ENCODE results near the gene FAAH.

FAAH gene

GRCh38 chr1:46448109-46448911, 54.2 kb downstream of the FAAH start:
- no peak overlapping the region for H3K4me3 ChIP-seq (replicated peaks; ENCODE audit: low read depth, low read length)
- DNase-seq (ENCODE audit: extremely low read depth, insufficient read length) = no peak

GRCh38 chr1:46449223-46450159, 55.4 kb downstream of the FAAH start:
- DNase-seq (ENCODE audit: extremely low read depth, insufficient read length) = no peak
- H3K27me3 ChIP-seq (replicated peaks; ENCODE audit: control insufficient read depth, insufficient read depth, low read length) = peaks cover 7% of the 10 kb centered on the region

More at GRCh38 chr1:46448109-46448911, 54.2 kb downstream of the FAAH start:
- no peak for TF ChIP-seq CTCF (IDR thresholded peaks at IDR 0.05; ENCODE audit: insufficient read depth, low read length, poor library complexity, severe bottlenecking)
- H3K27me3 ChIP-seq (replicated peaks; ENCODE audit: control insufficient read depth, insufficient read depth, low read length) = peaks cover 7% of the 10 kb centered on the region
- no peaks in the 10 kb centered on the region for H3K36me3 ChIP-seq (ENCODE audit: control insufficient read depth, insufficient read depth, low read length)

GRCh38 chr1:46450160-46450517, 56.0 kb downstream of the FAAH start:
- no peak for DNase-seq (ENCODE audit: extremely low read depth, insufficient read length)
- no peak overlapping the region for H3K4me3 ChIP-seq (replicated peaks; ENCODE audit: low read depth, low read length)
- no peaks in the 10 kb centered on the region for H3K36me3 ChIP-seq (ENCODE audit: control insufficient read depth, insufficient read depth, low read length)
- no peak for TF ChIP-seq CTCF (IDR thresholded peaks at IDR 0.05; ENCODE audit: insufficient read depth, low read length, poor library complexity, severe bottlenecking)
- peaks cover 5% of the 10 kb centered on the region for H3K27me3 ChIP-seq (replicated peaks; ENCODE audit: control insufficient read depth, insufficient read depth, low read length)

More at GRCh38 chr1:46449223-46450159, 55.4 kb downstream of the FAAH start:
- Histone ChIP-seq H3K4me3 (replicated peaks; ENCODE audit: low read depth, low read length) (no peak overlapping the region), H3K36me3 (ENCODE audit: control insufficient read depth, insufficient read depth, low read length) (no peaks in the 10 kb centered on the region)
- no peak for TF ChIP-seq CTCF (IDR thresholded peaks at IDR 0.05; ENCODE audit: insufficient read depth, low read length, poor library complexity, severe bottlenecking)

DNA sequence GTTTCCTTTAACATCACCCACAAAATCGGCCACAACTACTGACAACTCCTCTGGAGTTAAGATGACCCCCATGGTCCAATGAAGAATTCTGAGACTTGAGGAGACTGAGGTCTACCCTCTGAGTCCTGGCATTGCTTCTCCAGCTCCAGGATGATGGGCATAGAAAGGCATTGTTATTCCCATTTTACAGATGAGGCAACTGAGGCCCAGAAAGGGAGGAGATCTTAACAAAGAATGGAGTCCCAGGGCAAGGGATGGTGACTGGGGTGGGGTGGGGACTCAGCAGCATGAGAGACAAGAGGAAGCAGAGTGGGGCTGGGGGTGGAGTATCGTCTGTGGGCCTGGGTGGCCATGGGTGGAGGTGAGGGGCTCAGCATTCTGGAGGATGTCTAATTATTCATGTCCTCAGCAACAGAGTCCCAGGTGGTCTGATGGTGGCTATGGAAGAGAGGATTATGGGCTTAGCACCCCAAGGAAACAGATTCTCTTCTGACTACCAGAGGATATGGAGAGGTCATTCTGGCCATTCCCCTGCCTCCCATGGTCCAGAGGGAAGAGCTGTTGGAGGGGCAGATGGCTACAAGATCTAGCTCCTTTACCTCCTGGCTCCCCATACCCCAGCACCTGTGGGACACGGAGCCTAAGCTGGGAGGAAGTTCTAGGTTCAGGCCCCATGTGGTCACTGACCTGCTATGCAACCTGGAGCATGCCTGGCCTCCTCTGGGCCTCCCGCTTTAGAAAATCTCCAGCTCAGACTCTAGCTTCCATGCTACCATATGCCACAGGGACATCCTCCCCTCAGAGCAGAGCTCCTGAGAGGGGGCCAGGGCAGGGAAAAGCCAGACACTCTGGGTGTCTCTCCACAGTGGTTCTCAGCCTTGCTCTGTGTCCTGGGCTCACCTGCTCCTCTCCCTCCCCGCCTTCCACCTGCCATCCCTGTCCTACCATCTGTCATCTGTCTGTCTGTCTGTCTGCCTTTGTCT, 58.1 kb downstream of the FAAH start:
- no peak for DNase-seq (ENCODE audit: extremely low read depth, insufficient read length)
- Histone ChIP-seq H3K36me3 (ENCODE audit: control insufficient read depth, insufficient read depth, low read length) (no peaks in the 10 kb centered on the region), H3K4me3 (replicated peaks; ENCODE audit: low read depth, low read length) (no peak overlapping the region), H3K27me3 (replicated peaks; ENCODE audit: control insufficient read depth, insufficient read depth, low read length) (peaks cover 3% of the 10 kb centered on the region)
- no peak for TF ChIP-seq CTCF (IDR thresholded peaks at IDR 0.05; ENCODE audit: insufficient read depth, low read length, poor library complexity, severe bottlenecking)

GRCh38 chr1:46452931-46453325, 58.8 kb downstream of the FAAH start:
- H3K27me3 ChIP-seq (replicated peaks; ENCODE audit: control insufficient read depth, insufficient read depth, low read length) = peaks cover 1% of the 10 kb centered on the region
- no peak for TF ChIP-seq CTCF (IDR thresholded peaks at IDR 0.05; ENCODE audit: insufficient read depth, low read length, poor library complexity, severe bottlenecking)
- H3K36me3 ChIP-seq (ENCODE audit: control insufficient read depth, insufficient read depth, low read length) = no peaks in the 10 kb centered on the region
- H3K4me3 ChIP-seq (replicated peaks; ENCODE audit: low read depth, low read length) = no peak overlapping the region
- no peak for DNase-seq (ENCODE audit: extremely low read depth, insufficient read length)
